GM11168 (cell line): ENCODE measurements around the gene TNFAIP6.
"Not testable (repeated sequence)": the region's sequence is repeated elsewhere in the genome, so short reads cannot be mapped to it uniquely, and the experiment has no call there.

Experiments used
- in situ Hi-C: fragments of 300-500 bp; cut with MboI; formaldehyde crosslinking; loops from one replicate; pipeline ENCODE4 v1.12.0; 2022; ENCODE audit warnings: low sequenced_read_pairs; ENCODE audit not compliant: unreplicated experiment

TNFAIP6 gene

GRCh38 chr2:151357359-151357758 is at the start of gene TNFAIP6:
TNFAIP6 (plus strand) TSS chr2:151357592; CDS start chr2:151357667, 75 bp downstream.
- in situ Hi-C loops: no loop called here

- in situ Hi-C loops: not testable (repeated sequence)
Measured at GRCh38 chr2:151310313-151310712, 47.1 kb upstream of the TNFAIP6 start.

DNA sequence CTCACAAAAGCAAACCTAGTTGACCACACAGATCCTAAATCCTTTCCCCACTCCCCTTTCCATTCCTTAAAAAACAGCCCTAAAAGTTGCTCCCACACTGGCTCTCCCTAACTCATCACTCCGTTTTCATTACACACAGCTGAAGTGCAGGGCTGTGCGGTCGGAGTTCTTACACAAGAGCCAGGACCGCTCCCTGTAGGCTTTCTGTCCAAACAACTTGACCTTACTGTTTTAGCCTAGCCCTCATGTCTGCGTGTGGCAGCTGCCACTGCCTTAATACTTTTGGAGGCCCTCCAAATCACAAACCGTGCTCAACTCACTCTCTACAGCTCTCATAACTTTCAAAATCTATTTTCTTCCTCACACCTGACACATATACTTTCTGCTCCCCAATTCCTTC is 45.0 kb upstream of the TNFAIP6 start:
- in situ Hi-C loops: not testable (repeated sequence)

DNA sequence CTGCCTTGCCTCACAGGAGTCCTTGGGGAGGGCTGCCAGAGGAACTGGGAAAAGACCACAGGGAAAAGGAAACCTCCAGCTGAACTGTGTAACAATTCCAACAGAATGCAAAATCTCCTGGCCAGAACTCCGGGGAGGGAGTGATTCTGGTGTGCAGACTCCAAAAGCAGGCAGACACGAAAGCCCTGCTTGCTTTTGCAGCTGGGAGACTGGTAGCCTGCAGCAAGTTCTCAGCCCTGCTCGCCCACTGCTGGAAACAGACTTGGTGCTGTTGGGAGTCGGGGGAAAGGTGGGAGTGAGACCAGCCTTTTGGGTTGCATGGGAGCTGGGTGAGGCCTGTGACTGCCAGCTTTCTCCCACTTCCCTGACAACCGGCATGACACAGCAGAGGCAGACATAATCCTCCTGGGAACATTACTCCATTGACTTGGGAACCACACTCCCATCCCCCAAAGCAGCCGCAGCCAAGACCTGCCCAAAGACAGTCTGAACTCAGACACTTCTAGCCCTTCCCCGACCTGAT is 42.0 kb upstream of the TNFAIP6 start:
- in situ Hi-C loops: no loop called here

DNA sequence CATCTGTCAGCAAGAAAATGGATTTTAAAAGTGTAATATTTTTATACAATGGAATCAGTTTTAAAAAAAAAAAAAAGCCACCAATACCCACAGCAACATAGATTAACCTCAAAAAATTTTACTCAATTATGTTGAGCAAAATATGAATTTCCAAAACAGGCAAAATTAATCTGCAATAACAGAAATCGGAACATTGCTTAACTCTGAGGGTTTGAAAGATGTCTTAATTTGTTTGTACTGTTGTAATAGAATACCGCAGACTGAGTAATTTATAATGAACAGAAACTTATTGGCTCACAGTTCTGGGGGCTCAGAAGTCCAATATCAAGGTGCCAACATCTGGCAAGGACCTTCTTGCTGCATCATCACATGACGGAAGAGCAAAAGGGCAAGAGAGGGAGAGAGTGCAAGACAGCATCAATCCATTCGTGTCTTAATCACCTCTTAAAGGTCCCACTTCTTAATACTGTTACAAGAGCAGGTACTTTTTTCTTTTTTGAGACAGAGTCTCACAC is 31.8 kb upstream of the TNFAIP6 start:
- in situ Hi-C loops: no loop called here

GRCh38 chr2:151326554-151326953 is 30.8 kb upstream of the TNFAIP6 start:
- in situ Hi-C loops: no loop called here

GRCh38 chr2:151329998-151330397 is 27.4 kb upstream of the TNFAIP6 start:
- in situ Hi-C loops: no loop called here

GRCh38 chr2:151333083-151333482 is 24.3 kb upstream of the TNFAIP6 start:
- in situ Hi-C loops: no loop called here

DNA sequence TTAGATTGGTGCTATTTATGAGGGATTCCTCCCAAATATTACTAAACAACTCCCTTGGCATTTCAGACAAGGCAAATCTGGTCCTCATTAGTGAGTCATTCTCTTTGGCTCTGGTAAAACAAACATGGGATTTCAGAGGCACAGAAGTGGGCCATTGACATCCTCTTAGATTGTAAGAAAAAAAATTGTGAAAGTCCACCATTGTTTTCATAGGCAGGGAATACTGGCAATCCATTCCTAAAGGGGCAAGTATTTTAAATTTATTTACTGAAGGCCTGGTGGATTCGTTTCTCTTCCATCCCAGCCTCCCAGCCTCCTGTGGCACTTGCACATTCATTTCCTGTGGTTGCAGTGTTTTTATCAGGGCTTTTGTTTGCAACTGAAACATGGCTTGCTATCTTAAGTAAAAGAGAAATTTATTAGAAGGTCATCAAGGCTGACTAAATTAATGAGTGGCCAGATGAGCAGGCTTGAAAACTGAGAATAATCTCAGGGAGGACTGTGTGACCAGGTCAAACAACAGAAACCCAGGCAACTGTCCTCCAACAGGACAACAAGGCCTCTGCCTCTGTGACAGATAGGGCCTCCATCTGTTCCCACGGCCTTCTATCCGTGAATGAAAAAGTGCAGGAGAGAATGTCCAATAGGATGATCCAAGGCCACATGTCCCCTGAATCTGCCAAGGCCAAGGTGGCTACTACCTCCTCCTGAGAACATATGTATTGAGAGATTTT is 23.1 kb upstream of the TNFAIP6 start:
- in situ Hi-C loops: no loop called here

DNA sequence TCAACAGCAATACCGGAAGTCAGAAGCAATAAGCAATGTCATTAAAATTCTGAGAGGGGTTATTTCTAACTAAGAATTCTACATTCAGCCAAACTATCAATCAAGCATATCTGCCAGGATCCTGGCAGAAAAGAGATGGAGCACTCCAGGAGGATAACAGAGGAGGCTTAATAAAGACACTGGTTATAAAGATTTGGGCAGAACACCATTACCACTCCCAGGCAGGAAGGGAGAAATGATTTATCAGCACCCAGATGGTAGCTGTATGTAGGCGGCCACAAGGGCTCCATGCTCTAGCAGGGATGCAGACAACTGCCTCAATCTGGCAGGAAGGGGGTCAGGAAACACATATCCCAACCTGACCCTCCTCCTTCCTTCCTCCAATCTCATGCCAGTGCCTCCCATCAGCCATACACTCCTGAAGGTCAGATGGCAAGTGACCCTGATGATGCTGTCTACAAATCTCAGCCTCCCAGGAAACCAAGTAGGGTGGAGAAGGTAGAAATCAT is 20.5 kb upstream of the TNFAIP6 start:
- in situ Hi-C loops: no loop called here

DNA sequence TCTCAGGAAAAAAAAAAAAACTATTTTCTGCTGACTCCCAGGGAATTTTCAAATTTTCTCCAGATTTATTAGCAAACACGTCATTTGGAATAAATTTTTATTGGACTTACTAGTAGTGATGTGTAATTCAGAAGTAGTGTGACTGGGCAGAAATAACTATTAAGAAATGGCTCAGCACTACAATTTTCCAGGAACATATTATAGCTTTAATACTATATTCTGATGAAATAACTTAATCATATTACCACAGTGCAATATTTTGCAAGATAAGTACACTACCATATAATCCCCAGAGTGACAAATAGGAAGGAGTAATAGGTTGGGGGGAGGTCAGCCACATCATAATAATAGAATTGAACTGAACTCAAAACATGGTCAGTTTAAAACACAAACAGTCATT is 19.7 kb upstream of the TNFAIP6 start:
- in situ Hi-C loops: no loop called here

GRCh38 chr2:151338115-151338514 is 19.3 kb upstream of the TNFAIP6 start:
- in situ Hi-C loops: no loop called here

GRCh38 chr2:151343073-151343472 is 14.3 kb upstream of the TNFAIP6 start:
- in situ Hi-C loops: no loop called here

- in situ Hi-C loops: not testable (repeated sequence)
Measured at GRCh38 chr2:151344191-151344590, 13.2 kb upstream of the TNFAIP6 start.

GRCh38 chr2:151344906-151345305 is 12.5 kb upstream of the TNFAIP6 start:
- in situ Hi-C loops: no loop called here

GRCh38 chr2:151347294-151347693 is 10.1 kb upstream of the TNFAIP6 start:
- in situ Hi-C loops: no loop called here

- in situ Hi-C loops: no loop called here
Measured at GRCh38 chr2:151347906-151348305, 9.5 kb upstream of the TNFAIP6 start.

DNA sequence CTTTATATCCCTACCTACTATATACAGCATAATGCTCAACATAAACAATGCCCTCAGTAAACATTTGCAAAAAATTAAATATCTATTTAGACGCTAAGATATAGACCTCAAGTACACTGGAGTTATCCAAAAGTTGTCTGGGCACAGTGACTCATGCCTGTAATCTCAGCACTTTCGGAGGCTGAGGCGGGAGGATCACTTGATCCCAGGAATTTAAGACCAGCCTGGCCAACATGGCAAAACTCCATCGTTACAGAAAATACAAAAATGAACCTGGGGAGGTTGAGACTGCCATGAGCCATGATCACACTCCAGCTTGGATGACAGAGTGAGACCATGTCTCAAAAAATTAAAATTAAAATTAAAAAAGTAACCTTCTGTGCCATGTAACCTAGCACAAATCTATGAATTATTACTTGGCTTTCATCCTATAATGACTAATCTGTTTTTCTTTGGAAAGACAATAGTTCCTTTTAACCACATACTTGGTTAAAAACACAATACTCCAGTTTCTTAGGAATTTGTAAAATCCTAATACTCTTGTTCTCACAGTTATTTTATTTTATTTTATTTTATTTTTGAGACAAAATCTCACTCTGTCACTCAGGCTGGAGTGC is 6.7 kb upstream of the TNFAIP6 start:
- in situ Hi-C loops: no loop called here

GRCh38 chr2:151353995-151354394 is 3.4 kb upstream of the TNFAIP6 start:
- in situ Hi-C loops: no loop called here

DNA sequence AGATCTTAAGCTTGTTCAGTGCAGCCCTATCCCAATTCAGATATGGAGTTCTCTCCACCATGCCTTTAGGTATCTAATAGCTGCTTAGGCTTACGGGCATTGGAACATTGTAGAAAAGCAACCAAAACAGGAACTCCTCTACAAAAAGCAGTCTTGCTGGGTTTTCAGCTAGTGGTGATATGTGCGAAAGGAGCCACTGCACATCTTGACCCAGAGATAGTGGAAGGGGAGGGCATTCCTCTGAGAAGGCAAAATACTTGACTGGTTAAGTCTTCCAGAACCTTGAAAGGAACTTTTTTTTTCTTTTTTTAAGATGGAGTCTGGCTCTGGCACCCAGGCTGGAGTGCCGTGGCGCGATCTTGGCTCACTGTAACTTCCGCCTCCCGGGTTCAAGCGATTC is 2.6 kb upstream of the TNFAIP6 start:
- in situ Hi-C loops: no loop called here
